HG03039 (cell line): ENCODE measurements around the gene PEX1.
A peak's percentile ranks its signal among the peaks of the same experiment; 100 is the strongest.
"Not testable (repeated sequence)": the region's sequence is repeated elsewhere in the genome, so short reads cannot be mapped to it uniquely, and the experiment has no call there.

Experiments used
- ATAC-seq: cut with Tn5 transposase; IDR thresholded peaks from one replicate; pipeline ENCODE4 v1.9.1; 2021; ENCODE audit warnings: mild to moderate bottlenecking, moderate library complexity; ENCODE audit not compliant: unreplicated experiment

Gene PEX1

GRCh38 chr7:92528188-92528957 is at the start of gene PEX1, which contains the start of gene RBM48:
PEX1 (minus strand) TSS chr7:92528520; CDS start chr7:92528435, 85 bp downstream.
RBM48 (plus strand) TSS chr7:92528795; CDS start chr7:92528814, 19 bp downstream.
- ATAC-seq = peak; percentile 95

GRCh38 chr7:92576296-92576695 is 48.0 kb upstream of the PEX1 start:
- ATAC-seq = no peak

GRCh38 chr7:92569137-92569536 is 40.8 kb upstream of the PEX1 start:
- no peak for ATAC-seq

- no peak for ATAC-seq
Observed at GRCh38 chr7:92567460-92567859, 39.1 kb upstream of the PEX1 start.

- ATAC-seq = no peak
Observed at GRCh38 chr7:92563345-92563744, 35.0 kb upstream of the PEX1 start.

- no peak for ATAC-seq
Observed at GRCh38 chr7:92560602-92561001, 32.3 kb upstream of the PEX1 start.

GRCh38 chr7:92557808-92558362 is 29.6 kb upstream of the PEX1 start:
- ATAC-seq = no peak

- no peak for ATAC-seq
Observed at GRCh38 chr7:92557249-92557648, 28.9 kb upstream of the PEX1 start.

- no peak for ATAC-seq
Observed at GRCh38 chr7:92550194-92550593, 21.9 kb upstream of the PEX1 start.

- ATAC-seq = no peak
Observed at GRCh38 chr7:92547579-92547978, 19.3 kb upstream of the PEX1 start.

- ATAC-seq = no peak
Observed at GRCh38 chr7:92546856-92547497, 18.7 kb upstream of the PEX1 start.

- not testable (repeated sequence) for ATAC-seq
Observed at GRCh38 chr7:92545116-92545515, 16.8 kb upstream of the PEX1 start.

GRCh38 chr7:92543542-92543941 is 15.2 kb upstream of the PEX1 start:
- ATAC-seq = not testable (repeated sequence)

- ATAC-seq = no peak
Observed at GRCh38 chr7:92534572-92534971, 6.3 kb upstream of the PEX1 start.

GRCh38 chr7:92528958-92529264 is 591 bp upstream of the PEX1 start:
- ATAC-seq = no peak

GRCh38 chr7:92527300-92528187 is 776 bp downstream of the PEX1 start:
- no peak for ATAC-seq

GRCh38 chr7:92523110-92523509 is 5.2 kb downstream of the PEX1 start:
- no peak for ATAC-seq

- ATAC-seq = no peak
Observed at GRCh38 chr7:92520024-92520423, 8.3 kb downstream of the PEX1 start.

GRCh38 chr7:92517631-92518030 is 10.7 kb downstream of the PEX1 start:
- no peak for ATAC-seq

GRCh38 chr7:92513167-92513902 is 15.0 kb downstream of the PEX1 start:
- no peak for ATAC-seq

- ATAC-seq = no peak
Observed at GRCh38 chr7:92508946-92509345, 19.4 kb downstream of the PEX1 start.
